SHP77 treated with DMSO at 0.1 percent for 48 hours (cell line): Measurements from ENCODE around the gene DIDO1.
A peak's percentile ranks its signal among the peaks of the same experiment; 100 is the strongest.

Experiments
- DNase-seq: peaks from one replicate; lab custom pipeline; 2025; lab: John Stamatoyannopoulos, UW

DIDO1 gene

DNA sequence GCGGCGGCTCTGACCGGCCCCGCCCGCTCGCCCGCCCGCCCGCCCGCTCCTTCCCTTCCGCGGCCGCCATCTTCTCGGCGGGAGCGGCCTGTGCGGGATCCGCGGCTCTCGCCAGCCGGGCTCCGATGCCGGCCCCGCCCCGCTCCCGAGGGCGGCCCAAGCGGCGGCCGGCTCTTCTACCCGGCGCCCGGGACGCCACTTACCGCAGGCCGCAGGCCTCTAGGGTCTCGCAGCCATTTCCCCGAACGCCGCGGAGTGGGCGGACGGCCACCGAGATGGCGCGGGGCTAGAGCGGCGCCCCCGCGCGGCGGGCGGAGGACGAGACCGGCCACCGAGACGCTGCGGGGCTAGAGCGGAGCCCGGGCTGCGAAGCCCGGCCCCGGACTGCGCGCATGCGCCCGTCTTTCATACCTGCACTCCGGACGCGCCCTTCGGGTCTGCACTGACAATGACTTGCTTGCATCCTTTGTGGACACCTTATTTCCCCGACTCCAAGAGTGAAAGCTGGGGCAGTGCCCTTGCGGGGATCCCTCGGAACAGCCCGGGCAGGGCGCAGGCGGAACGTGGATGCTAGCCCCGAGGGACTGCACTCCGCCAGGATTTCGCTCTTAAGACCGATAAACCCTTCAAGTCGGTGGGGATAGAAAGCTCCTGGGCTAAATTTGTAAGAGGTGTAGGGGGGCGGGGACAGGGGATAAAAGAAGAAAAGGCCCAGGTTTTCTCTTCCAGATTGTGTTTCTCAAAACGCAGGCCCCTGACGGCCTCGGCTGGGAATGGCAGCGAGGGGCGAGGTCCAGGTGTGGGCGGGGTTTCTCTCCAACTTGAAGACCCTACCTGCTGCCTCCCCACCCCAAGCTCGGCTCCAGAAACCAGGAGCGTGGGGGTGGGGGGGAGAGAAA lies at the start of gene DIDO1:
TSS of gene DIDO1 (minus strand) at position 277 of the 899 bp plus-strand sequence.
- DNase-seq, result peak; percentile 83

DNA sequence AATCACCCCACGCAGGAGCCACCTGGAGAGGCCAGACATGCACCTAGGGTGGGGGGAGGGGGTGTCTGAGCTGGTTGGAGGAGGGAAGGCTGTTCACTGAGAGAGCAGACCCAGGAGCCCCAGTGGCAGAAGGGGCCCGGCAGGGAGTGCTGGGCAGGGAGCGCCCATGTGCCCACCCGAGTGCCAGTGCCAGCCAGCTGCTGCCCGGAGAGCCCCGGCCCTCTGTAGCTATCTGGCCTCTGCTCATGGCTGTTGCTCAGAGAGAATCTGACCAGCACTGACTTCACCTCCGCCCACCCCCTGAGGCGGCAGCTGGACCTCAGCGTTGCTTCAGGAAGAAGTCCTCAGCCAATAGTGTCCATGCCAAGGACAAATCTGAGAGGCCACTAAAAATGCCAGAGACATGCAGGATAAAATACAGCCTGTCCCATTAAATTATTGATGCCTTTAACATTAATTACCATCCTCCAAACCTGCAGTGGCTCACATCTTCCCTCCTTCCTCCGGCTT lies 49.0 kb upstream of the DIDO1 start:
- DNase-seq, result no peak

DNA sequence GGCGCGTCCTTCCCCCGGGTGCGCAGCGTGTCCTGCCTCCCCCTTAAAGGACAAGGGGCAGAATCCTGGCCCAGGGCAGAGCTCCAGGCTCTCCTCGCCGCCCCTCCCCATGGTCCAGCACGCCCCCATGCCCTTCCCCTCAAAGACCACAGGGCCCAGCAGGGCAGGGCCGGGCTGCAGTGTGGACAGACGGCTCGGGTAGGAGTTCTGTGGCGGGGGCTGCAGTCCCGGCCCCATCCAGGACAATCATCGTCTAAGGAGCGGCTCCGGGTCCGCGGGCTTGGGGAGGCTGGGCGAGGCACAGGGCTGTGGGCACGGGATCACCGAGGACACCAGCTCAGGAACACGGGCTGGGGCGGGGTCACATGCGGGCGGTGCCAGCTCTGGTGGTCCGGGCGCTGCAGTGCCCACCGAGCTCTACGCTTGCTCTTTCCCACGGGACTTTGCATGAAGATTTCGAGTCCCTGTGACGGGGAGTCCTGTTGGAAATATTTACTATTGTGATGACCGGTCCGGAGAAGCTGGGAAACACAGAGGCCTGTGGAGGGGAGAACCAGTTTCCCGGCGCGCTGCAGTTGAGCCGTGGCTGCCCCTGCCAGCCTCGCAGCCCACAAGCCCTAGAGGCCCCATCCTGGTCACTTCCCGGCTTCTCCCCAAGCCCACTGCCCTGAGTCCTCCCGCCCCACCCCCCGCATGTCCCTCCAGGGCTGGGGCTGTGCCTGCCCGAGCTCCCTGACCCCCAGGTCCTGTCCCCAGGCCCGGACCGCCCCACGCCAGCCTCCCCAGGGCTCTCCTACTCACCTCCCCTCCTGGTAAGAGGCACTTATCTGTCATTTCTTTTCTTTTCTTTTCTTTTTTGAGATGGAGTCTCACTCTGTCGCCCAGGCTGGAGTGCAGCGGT lies 46.8 kb upstream of the DIDO1 start:
- no peak for DNase-seq

DNA sequence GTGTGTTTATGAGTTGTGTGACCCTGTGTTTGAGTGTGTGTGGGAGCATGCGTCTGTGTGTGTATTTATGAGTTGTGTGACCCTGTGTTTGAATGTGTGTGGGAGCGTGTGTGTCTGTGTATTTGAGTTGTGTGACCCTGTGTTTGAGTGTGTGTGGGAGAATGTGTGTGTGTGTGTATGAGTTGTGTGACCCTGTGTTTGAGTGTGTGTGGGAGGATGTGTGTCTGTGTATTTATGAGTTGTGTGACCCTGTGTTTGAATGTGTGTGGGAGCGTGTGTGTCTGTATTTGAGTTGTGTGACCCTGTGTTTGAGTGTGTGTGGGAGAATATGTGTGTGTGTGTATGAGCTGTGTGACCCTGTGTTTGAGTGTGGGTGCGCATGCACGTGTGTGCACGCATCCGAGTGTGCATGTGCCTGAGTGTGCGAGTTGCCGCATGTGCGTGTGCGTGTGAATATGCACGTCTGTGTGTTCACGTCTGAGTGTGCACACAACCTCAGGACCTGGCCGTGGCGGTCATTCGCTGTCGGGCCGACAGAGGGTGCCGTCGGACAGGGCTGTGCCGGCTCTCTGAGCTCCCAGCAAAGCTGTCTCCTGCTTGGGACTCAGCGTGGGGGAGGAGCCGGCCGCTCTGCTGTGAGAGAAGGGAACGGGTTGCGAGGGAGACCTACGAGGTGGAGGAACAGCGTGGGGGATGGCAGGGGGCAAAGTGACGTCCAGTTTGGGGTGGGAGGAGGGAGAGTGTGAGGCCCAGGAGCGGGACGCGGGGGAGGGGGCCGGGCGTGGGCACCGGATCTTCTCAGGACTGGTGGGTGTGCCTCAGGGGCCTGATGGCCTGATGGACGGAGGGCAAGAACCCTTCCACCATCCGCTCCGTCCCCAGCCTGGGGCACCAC lies 45.9 kb upstream of the DIDO1 start:
- peak; percentile 73 for DNase-seq

DNA sequence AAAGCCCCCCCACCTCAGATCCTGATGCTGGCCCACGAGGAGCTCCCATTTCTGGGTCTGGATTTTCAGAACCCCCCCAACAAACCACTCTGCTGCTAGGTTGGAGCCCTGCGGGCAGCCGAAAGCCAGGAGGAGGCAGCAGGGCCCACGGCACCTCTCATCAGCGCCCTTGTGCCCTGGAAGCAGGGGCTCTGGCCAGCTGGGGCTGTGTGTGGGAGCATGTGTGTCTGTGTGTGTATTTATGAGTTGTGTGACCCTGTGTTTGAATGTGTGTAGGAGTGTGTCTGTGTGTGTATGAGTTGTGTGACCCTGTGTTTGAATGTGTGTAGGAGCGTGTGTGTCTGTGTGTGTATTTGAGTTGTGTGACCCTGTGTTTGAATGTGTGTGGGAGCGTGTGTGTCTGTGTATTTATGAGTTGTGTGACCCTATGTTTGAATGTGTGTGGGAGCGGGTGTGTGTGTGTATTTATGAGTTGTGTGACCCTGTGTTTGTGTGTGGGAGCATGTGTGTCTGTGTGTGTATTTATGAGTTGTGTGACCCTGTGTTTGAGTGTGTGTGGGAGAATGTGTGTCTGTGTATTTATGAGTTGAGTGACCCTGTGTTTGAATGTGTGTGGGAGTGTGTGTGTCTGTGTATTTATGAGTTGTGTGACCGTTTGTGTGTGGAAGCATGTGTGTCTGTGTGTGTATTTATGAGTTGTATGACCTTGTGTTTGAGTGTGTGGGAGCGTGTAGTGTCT lies 45.1 kb upstream of the DIDO1 start:
- DNase-seq, result no peak

DNA sequence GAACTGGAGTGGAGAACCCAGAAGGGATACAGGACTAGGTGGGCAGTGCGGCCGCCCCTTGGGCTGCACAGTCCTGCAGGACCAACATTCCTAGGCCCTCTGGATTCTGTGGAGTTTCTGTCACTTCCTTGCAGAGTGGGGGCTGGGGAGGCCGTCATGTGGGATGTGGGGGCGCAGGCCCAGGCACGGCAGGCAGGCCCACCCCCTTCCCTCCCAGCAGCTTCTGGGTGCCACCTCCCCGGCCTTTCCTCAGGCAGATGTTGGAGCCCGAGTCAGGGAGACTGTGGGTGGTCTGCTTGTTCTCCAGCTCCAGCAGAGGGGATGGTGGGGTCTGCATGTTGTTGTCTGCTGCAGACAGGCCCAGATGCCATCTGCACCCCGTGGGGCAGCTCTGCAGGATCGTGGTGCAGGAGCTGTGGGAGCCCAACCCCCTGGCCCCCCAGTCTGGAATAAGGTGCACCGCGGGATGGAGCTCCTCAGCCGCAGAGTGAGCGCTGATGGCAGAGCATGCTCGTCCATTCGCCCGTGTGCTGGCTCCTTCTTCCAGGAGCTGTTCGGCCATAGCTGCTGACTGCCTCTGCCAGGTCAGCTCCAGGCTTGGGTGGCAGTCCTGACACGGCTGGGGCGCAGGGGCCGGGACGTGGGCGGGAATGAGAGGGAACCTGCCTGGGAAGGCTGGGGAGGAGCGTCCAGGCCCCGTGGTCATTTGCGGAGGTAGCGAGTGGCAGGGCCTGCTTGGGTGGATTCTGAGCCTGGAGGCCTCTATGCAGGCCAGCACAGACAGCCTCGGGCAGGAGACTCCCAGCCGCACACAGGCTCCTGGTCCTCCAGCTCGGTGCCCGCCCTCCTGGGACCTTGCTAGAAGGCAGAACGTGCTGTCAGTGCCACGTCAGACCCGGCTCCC lies 44.3 kb upstream of the DIDO1 start:
- DNase-seq, result no peak

DNA sequence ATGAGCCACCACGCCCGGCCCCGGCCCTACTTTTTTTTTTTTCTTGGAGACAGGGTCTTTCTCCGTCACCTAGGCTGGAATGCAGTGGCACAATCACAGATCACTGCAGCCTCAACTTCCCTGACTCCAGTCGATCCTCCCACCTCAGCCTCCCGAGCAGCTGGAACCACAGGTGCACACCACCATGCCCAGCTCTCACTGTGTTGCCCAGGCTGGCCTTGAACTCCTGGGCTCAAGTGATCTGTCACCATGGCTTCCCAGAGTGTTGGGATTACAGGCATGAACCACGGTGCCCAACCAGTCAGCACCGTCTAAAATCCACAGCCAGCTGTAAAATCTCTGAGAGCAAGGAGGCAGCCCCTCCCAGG lies 43.6 kb upstream of the DIDO1 start:
- no peak for DNase-seq

DNA sequence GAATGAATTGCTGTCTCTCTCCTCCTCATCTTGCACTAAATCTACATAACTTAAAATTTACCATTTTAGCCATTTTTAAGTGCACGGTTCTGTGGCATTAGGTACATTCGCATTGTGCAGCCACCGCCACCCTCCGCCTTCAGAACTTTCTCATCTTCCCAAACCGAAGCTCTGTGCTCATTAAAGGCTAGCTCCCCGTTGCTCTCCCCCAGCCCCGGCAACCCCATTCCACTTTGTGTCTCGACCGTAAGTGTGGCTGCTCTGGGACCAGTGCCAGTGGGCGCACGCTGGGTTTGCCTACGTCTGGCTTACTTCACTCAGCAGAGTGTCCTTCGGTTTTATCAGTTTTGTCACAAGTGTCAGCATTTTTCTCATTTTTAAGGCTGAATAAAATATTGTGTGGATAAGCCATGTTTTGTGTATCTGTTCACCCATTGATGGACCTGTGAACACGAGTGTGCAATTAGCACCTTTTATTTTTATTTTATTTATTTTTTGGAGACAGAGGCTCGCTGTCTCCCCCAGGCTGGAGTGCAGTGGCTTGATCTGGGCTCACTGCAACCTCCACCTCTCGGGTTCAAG lies 43.0 kb upstream of the DIDO1 start:
- DNase-seq, result no peak

DNA sequence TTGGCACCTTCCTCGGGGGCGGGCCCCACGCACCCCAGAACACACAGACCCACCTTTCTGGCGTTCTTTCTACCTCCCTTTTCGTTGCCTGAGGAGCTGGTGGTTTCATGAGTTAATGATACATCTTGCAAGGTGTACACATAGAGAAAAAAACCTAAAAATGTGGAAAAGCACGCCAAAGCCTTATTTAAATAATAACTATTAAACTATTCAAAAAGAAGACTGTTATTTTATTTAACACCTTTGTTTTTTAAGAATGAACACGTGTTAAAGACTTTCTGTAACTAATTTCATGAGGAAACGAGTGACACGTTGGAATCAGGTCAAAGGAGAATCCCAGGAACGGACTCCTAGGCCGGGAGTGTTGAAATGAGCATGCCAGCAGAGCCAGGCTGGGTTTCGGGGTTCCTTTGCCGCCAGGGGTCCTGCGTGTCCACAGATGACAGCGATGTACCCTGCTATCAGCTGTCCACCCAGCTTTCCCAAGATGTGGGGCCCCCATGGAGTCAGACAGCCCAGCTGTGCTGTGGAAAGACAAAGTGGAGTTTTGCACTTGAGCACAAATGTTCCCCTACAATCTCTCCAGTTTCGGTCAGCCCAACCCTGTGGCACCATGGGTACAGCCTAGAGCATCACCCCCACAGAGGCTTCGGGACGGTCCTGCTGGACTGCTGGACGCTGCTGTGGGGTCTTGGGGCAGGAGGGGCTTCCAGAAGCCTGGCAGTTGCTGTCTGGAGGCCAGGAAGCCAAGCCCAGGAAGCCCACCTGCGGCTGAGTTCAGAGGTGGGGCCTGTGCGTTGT lies 42.3 kb upstream of the DIDO1 start:
- no peak for DNase-seq

DNA sequence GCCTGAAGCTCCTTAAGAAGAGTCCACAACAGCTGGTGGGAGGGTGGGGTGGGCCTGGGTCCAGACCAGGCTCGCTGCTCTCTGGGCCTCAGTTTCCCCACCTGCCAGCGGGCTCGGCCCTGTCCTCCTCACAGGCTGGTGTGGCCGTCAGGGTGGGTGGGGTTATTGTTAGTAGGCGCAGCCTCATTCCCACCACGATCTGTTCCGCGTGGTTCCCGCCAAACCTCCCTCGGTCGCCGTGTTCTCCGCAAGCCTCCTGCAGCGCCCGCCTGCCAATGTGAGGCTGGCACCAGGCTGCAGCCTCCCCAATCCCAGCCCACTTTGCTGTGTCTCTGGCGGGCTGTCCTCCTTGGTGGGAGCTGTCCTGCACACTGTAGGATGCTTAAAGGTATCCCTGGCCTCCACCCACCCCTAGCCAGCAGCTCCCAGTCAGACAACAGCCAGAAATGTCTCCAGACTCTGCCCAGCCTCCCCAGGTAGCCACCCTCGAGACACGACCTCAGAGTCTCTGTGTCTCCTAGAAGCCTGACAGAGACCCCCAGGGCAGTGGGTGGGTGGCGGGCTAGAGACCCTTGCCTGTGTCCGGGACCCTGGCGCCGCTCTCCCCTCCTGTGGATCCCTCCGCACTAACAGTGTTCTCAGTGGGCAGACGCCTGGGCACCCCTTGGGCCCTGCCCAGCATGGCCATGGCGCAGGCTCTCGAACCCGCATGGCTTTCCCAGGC lies 41.5 kb upstream of the DIDO1 start:
- DNase-seq, result no peak

DNA sequence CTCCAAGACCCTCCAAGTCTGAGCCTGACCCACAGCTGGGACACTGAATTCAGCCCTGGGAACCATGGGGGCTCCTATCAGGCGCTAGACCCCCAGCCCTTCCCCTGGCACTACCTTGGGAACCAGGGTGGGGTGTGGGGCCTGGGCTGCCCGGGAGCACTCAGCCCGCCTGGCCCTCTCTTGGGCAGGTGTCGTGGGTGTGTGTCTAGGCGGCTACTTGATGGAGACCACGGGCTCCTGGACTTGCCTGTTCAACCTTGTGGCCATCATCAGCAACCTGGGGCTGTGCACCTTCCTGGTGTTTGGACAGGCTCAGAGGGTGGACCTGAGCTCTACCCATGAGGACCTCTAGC lies 40.8 kb upstream of the DIDO1 start:
- no peak for DNase-seq

DNA sequence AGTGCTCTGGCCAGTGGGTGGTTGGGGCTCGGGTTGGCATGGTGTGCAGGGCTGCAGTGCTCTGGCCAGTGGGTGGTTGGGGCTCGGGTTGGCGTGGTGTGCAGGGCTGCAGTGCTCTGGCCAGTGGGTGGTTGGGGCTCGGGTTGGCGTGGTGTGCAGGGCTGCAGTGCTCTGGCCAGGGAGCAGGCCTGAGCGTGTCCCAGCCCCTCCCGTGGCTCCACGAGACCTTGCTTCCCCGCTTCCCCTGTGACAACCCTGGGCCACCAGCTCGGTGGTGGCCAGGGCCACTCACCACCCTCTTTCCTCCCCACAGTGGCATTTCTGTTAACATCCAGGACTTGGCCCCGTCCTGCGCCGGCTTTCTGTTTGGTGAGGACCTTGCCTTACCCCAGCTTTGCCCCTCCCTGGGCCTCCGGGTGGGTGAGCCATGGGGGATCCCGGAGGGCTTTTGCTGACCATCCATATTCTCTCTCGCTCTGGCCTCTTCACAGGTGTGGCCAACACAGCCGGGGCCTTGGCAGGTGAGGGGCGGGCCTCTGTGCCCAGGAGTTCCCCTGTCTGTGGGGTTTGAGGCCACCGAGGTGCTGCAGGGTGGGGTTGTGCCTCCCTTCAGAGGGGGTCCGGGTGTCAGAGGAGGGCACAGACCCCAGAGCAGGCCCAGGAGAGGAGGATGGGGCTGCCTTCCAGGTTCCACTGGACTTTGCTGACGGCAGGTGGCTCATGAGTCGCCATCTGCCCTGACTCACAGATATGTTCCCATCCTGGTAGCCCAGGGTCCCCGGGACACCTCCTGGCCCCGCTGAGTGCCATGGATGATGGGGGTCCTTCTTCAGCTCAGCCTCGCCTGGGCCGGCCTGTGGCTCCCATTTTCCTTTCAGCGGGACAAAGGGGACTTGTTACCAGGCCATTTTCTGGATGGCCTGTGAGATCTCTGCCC lies 40.2 kb upstream of the DIDO1 start:
- no peak for DNase-seq

DNA sequence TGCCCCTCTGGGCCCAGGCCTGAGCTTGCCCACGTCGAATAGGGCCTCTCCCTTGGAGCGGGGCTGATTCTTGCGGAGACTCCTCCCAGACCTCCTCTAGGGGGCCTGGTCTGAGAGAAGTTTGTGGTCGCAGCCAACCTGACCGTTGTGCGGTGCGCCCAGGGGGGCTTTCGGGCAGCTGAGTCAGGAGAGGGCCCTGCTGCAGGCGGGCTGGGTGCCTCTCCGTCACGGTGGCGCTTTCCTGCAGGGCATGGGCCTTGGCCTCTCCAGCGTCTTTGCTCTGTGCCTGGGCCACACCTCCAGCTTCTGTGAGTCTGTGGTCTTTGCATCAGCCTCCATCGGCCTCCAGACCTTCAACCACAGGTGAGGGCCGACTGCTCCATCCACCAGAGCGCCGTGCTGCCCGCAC lies 39.1 kb upstream of the DIDO1 start:
- no peak for DNase-seq

DNA sequence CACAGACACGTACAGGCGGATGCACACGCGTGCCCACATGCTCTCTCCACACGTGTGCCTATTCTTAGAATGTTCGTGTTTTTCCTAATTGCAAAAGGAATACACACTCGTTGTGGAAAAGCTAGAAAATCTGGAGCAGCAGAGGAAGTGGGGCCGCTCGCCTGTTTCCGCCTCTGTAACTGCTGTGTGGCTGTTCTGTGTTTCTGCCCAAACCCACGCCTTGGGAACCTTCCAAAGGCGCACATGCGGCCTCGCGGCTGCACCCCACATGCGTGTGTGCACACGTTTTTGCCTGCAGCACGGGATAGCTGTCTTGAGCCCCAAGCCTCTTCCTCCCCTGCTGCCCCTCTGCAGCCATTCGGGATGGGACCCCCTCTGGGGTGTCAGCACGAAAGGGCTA lies 38.4 kb upstream of the DIDO1 start:
- no peak for DNase-seq

DNA sequence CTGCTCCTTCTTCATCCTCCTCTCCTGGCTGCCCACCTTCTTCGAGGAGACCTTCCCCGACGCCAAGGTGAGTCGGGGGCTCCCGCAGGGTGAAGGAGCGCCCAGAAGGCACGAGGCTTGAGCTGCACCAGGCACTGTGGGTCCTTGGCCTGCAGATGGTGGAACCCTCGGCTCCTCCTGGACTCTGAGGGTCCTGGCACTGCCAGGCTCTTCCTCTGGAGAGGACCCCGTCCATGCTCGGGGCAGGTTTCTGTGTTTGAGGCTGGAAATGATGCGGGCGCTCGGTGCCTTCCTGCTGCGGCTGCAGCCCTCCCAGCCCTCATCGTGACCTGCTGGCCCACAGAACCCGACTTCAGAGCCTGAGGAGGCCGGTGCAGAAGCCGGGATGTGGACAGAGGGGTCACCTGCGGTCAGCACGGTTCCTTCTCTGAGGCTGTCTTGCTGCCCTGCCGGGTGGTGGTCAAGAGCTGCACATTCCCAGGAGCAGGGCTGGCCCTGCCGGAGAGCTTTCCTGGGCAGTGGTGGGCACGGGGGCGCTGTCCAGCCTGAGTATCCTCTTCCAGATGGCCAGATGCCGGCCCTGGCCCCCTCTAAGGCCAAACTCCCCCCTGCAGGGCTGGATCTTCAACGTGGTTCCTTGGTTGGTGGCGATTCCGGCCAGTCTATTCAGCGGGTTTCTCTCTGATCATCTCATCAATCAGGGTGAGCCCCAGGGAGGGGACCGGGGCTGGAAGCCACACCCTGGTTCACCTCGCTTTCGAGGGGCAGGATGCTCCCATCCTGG lies 37.5 kb upstream of the DIDO1 start:
- no peak for DNase-seq

DNA sequence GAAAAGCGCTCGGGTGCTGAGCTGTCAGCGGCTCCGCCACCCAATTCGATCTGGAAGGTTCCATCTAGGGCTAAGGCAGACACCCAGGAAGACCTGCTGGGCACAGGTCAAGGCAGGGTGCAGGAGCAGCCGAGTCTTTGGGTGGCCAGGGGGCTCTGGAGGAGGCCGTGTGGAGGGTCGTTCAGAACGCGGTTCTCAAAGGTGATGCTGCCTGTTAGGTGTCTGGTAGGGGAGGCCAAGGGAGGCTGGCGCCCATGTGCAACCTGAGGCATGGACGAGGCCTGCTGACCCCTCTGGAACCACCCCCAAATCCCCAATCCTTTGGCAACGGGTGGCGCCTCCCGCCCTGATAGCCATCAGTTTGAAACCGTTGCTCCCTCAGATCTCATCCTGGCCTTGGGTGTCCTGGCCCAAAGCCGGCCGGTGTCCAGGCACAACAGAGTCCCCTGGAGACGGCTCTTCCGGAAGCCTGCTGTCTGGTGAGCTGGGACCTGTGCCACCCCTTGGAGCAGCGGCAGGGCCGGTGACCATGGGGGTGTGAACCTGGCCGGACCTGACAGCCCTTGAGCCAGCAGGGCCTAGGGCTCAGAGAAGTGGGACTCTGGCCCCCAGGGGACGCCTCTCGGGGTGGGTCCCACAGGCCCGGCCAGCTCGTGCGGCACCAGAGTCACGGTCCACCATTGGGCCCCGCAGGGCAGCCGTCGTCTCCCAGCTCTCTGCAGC lies 36.7 kb upstream of the DIDO1 start:
- no peak for DNase-seq
